Trophoblast cell (in vitro differentiated cells and primary cell): ENCODE measurements around the gene RAB8A.
A peak's percentile ranks its signal among the peaks of the same experiment; 100 is the strongest.

Source experiments
- DNase-seq, 2 donors: peaks; one replicate each; pipeline ENCODE4 v3.0.0-alpha.2; 2016
- H2AFZ ChIP-seq: 2 replicates; pipeline ENCODE4 v1.6.1; 2013; ENCODE audit warnings: low read length, moderate library complexity, mild to moderate bottlenecking; ENCODE audit not compliant: insufficient read depth, poor library complexity
- H2AK5ac ChIP-seq: 2 replicates; pipeline ENCODE4 v1.6.1; 2013; ENCODE audit warnings: mild to moderate bottlenecking, low read length
- H2BK120ac ChIP-seq: 2 replicates; pipeline ENCODE4 v1.6.1; 2013; ENCODE audit warnings: low read length, mild to moderate bottlenecking, moderate library complexity; ENCODE audit not compliant: insufficient read depth, poor library complexity
- H2BK12ac ChIP-seq: 2 replicates; pipeline ENCODE4 v1.6.1; 2013; ENCODE audit warnings: mild to moderate bottlenecking, low read length, moderate library complexity
- H2BK5ac ChIP-seq: 2 replicates; pipeline ENCODE4 v1.6.1; 2013; ENCODE audit warnings: low read length, low read depth, moderate library complexity, mild to moderate bottlenecking; ENCODE audit not compliant: poor library complexity
- H3K14ac ChIP-seq: 2 replicates; pipeline ENCODE4 v1.6.1; 2013; ENCODE audit warnings: mild to moderate bottlenecking, low read length
- H3K18ac ChIP-seq: 2 replicates; pipeline ENCODE4 v1.6.1; 2013; ENCODE audit warnings: mild to moderate bottlenecking, low read length
- H3K23ac ChIP-seq: 2 replicates; pipeline ENCODE4 v1.6.1; 2013; ENCODE audit warnings: low read length
- H3K27ac ChIP-seq: 2 replicates; pipeline ENCODE4 v1.5.1; 2013; ENCODE audit warnings: low read depth, mild to moderate bottlenecking, inconsistent platforms, low read length, moderate library complexity
- H3K27me3 ChIP-seq: 2 replicates; pipeline ENCODE4 v1.6.1; 2013; ENCODE audit warnings: inconsistent platforms, mild to moderate bottlenecking, low read length, moderate library complexity; ENCODE audit not compliant: insufficient read depth
- H3K36me3 ChIP-seq, 2 experiments: 1 replicate in 1 of 2; 2 replicates in 1 of 2; pipeline ENCODE4 v1.6.1; 2013; ENCODE audit warnings: low read length in 2 of 2, mild to moderate bottlenecking in 2 of 2, moderate library complexity in 1 of 2; ENCODE audit not compliant: insufficient read depth in 2 of 2, control insufficient read depth in 1 of 2
- H3K4ac ChIP-seq: 2 replicates; pipeline ENCODE4 v1.6.1; 2013; ENCODE audit warnings: low read depth, mild to moderate bottlenecking, low read length, moderate library complexity
- H3K4me1 ChIP-seq, 2 experiments: 1 replicate in 1 of 2; 2 replicates in 1 of 2; pipeline ENCODE4 v1.6.1; 2013; ENCODE audit warnings: low read length in 2 of 2, mild to moderate bottlenecking in 2 of 2, moderate library complexity in 1 of 2; ENCODE audit not compliant: insufficient read depth in 2 of 2, control insufficient read depth in 1 of 2
- H3K4me2 ChIP-seq: 2 replicates; pipeline ENCODE4 v1.6.1; 2013; ENCODE audit warnings: inconsistent platforms, mild to moderate bottlenecking, low read length, moderate library complexity
- H3K4me3 ChIP-seq: 2 replicates; pipeline ENCODE4 v1.5.1; 2013; ENCODE audit warnings: mild to moderate bottlenecking, low read depth, low read length, inconsistent platforms
- H3K79me1 ChIP-seq: one replicate; pipeline ENCODE4 v1.6.1; 2013; ENCODE audit warnings: low read length
- H3K79me2 ChIP-seq: 2 replicates; pipeline ENCODE4 v1.6.1; 2013; ENCODE audit warnings: low read length, mild to moderate bottlenecking; ENCODE audit not compliant: control insufficient read depth, insufficient read depth, poor library complexity
- H3K9ac ChIP-seq: 2 replicates; pipeline ENCODE4 v1.6.1; 2013; ENCODE audit warnings: mild to moderate bottlenecking, low read length
- H3K9me3 ChIP-seq: 2 replicates; pipeline ENCODE4 v1.6.1; 2013; ENCODE audit warnings: low read depth, mild to moderate bottlenecking, control low read depth, inconsistent platforms, low read length; ENCODE audit not compliant: insufficient read depth
- H4K12ac ChIP-seq: 2 replicates; pipeline ENCODE4 v1.6.1; 2013; ENCODE audit warnings: low read depth, mild to moderate bottlenecking, low read length, moderate library complexity
- H4K8ac ChIP-seq: 2 replicates; pipeline ENCODE4 v1.6.1; 2013; ENCODE audit warnings: low read depth, mild to moderate bottlenecking, low read length, moderate library complexity
- H4K91ac ChIP-seq: one replicate; pipeline ENCODE4 v1.6.1; 2013; ENCODE audit warnings: low read depth, mild to moderate bottlenecking, low read length, moderate library complexity
- WGBS: extraction: QIAGEN DNeasy Blood & Tissue Kit; methylation state at CpG from one replicate; pipeline ENCODE4 v1.1.7; 2013; ENCODE audit warnings: missing lambda C conversion rate; ENCODE audit not compliant: insufficient read length, insufficient coverage; ENCODE audit errors: extremely low coverage; 5-methylcytosine and 5-hydroxymethylcytosine counted together

The RAB8A gene

DNA sequence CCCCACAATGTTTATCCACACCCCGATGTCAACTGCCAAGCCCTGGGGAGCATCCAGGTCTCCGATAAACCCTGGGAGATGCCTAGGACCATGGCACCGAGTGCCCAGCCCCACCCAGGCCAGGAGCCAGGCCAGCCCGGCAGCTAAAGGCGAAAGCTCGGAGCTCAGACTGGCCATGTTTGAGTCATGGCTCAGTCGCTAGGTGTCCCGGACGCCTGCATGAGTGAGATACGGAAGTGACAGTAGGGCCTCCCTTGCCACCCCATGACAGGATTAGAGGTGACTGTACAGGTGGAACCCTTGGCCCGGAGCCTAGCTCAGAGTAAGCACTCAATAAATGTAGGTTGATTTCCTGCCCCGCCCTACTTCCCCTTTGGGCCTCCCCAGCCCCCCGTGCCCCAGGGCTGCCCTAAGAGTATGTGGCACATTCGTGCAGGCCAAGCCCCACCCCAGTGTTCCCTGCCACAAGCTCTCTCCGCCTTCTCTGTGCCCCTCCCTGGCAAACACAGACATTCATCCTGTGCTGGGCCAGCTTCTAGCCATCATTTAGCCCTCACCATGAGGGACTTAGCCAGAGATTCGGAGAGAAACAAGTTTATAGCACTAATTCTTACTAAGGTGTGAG, 41.2 kb upstream of the RAB8A start:
- H3K79me1 ChIP-seq: peaks cover 3% of the 10 kb centered on the region
- no peak overlapping the region for H3K14ac ChIP-seq
- no peak overlapping the region for H4K12ac ChIP-seq
- H4K8ac ChIP-seq: no peak overlapping the region
- H2AFZ ChIP-seq: no peak overlapping the region
- no peaks in the 10 kb centered on the region for H3K9me3 ChIP-seq
- H2BK5ac ChIP-seq: no peak overlapping the region
- no peak overlapping the region for H2BK120ac ChIP-seq
- H3K4me1 ChIP-seq: peaks cover 4 to 12% of the 10 kb centered on the region in 2 experiments
- DNase-seq: no peak
- no peak overlapping the region for H3K4me3 ChIP-seq
- no peak overlapping the region for H3K9ac ChIP-seq
- H3K79me2 ChIP-seq: no peaks in the 10 kb centered on the region
- no peak overlapping the region for H2AK5ac ChIP-seq
- H2BK12ac ChIP-seq: peak overlapping the region; percentile 10
- no CpG with 5 or more reads among the region's 16 CpGs for WGBS
- no peaks in the 10 kb centered on the region for H3K36me3 ChIP-seq
- H3K27ac ChIP-seq: no peak overlapping the region
- H4K91ac ChIP-seq: no peak overlapping the region
- no peak overlapping the region for H3K4ac ChIP-seq
- no peak overlapping the region for H3K18ac ChIP-seq
- no peak overlapping the region for H3K4me2 ChIP-seq
- no peak overlapping the region for H3K23ac ChIP-seq
- H3K27me3 ChIP-seq: no peaks in the 10 kb centered on the region

- Histone ChIP-seq H3K79me2 (peaks cover 3% of the 10 kb centered on the region), H2BK12ac (peak overlapping the region; percentile 44), H3K14ac (peak overlapping the region; percentile 41), H3K18ac (peak overlapping the region; percentile 3), H3K4me3 (no peak overlapping the region), H4K91ac (peak overlapping the region; percentile 60), H3K4me2 (no peak overlapping the region), H3K36me3 (no peaks in the 10 kb centered on the region), H2BK5ac (no peak overlapping the region), H2AK5ac (peak overlapping the region; percentile 50), H4K12ac (peak overlapping the region; percentile 49), H3K27ac (no peak overlapping the region), H3K4me1 (peaks cover 8 to 16% of the 10 kb centered on the region in 2 experiments), H2BK120ac (peak overlapping the region; percentile 39), H2AFZ (peak overlapping the region; percentile 38), H4K8ac (no peak overlapping the region), H3K79me1 (peaks cover 9% of the 10 kb centered on the region), H3K9me3 (no peaks in the 10 kb centered on the region), H3K4ac (no peak overlapping the region), H3K9ac (no peak overlapping the region), H3K27me3 (no peaks in the 10 kb centered on the region), H3K23ac (no peak overlapping the region)
- no peak for DNase-seq
- WGBS: no CpG with 5 or more reads among the region's 9 CpGs
Measured at GRCh38 chr19:16071072-16071691, 40.5 kb upstream of the RAB8A start.

DNA sequence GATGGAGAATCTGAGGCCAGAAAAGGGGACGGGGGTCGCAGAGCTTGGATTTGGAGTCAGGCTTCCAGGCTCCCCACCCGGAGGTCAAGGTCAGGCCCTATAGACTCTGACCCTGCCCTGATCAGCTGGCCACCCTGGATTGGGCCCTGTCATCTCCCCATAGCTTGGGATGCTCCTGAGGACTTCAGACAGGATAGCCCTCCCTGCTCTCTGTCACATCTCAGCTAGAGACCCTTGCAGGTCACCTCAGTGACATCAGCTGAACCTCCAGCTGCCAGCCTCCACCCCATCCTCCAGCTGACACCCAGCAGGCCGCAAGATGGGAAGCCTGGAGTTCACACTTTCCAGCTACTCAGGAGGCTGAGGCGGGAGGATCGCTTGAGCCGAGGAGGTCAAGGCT, 38.2 kb upstream of the RAB8A start:
- no peak overlapping the region for H4K8ac ChIP-seq
- no peak overlapping the region for H2AFZ ChIP-seq
- H3K4ac ChIP-seq: no peak overlapping the region
- H3K9ac ChIP-seq: no peak overlapping the region
- no peak overlapping the region for H3K27ac ChIP-seq
- H3K4me1 ChIP-seq: peaks cover 8 to 18% of the 10 kb centered on the region in 2 experiments
- peaks cover 0 to 6% of the 10 kb centered on the region in 2 experiments for H3K36me3 ChIP-seq
- no peak overlapping the region for H2BK5ac ChIP-seq
- no peaks in the 10 kb centered on the region for H3K9me3 ChIP-seq
- peak overlapping the region; percentile 15 for H2AK5ac ChIP-seq
- H3K18ac ChIP-seq: no peak overlapping the region
- H3K79me1 ChIP-seq: peaks cover 30% of the 10 kb centered on the region
- no peak overlapping the region for H3K4me3 ChIP-seq
- no peak overlapping the region for H4K12ac ChIP-seq
- no peak overlapping the region for H4K91ac ChIP-seq
- no CpG with 5 or more reads among the region's 7 CpGs for WGBS
- peaks cover 23% of the 10 kb centered on the region for H3K79me2 ChIP-seq
- no peak overlapping the region for H3K14ac ChIP-seq
- no peak overlapping the region for H3K4me2 ChIP-seq
- no peak for DNase-seq
- H3K27me3 ChIP-seq: no peaks in the 10 kb centered on the region
- peak overlapping the region; percentile 9 for H2BK12ac ChIP-seq
- H2BK120ac ChIP-seq: no peak overlapping the region
- no peak overlapping the region for H3K23ac ChIP-seq

GRCh38 chr19:16073988-16074387, 37.7 kb upstream of the RAB8A start:
- peaks cover 0 to 6% of the 10 kb centered on the region in 2 experiments for H3K36me3 ChIP-seq
- H3K27ac ChIP-seq: no peak overlapping the region
- H3K4me3 ChIP-seq: no peak overlapping the region
- H3K9ac ChIP-seq: no peak overlapping the region
- no peaks in the 10 kb centered on the region for H3K9me3 ChIP-seq
- no peak overlapping the region for H2BK12ac ChIP-seq
- no peak overlapping the region for H3K14ac ChIP-seq
- no CpG with 5 or more reads among the region's 3 CpGs for WGBS
- no peak overlapping the region for H3K23ac ChIP-seq
- H3K79me1 ChIP-seq: peaks cover 32% of the 10 kb centered on the region
- no peak for DNase-seq
- H3K27me3 ChIP-seq: no peaks in the 10 kb centered on the region
- no peak overlapping the region for H3K4ac ChIP-seq
- no peak overlapping the region for H3K4me2 ChIP-seq
- H2AFZ ChIP-seq: no peak overlapping the region
- peaks cover 8 to 18% of the 10 kb centered on the region in 2 experiments for H3K4me1 ChIP-seq
- H4K12ac ChIP-seq: no peak overlapping the region
- H2AK5ac ChIP-seq: no peak overlapping the region
- H4K8ac ChIP-seq: no peak overlapping the region
- H4K91ac ChIP-seq: no peak overlapping the region
- H2BK120ac ChIP-seq: no peak overlapping the region
- H3K18ac ChIP-seq: no peak overlapping the region
- no peak overlapping the region for H2BK5ac ChIP-seq
- peaks cover 23% of the 10 kb centered on the region for H3K79me2 ChIP-seq
